ENCODE measurements around the gene EFNB2.

DNA sequence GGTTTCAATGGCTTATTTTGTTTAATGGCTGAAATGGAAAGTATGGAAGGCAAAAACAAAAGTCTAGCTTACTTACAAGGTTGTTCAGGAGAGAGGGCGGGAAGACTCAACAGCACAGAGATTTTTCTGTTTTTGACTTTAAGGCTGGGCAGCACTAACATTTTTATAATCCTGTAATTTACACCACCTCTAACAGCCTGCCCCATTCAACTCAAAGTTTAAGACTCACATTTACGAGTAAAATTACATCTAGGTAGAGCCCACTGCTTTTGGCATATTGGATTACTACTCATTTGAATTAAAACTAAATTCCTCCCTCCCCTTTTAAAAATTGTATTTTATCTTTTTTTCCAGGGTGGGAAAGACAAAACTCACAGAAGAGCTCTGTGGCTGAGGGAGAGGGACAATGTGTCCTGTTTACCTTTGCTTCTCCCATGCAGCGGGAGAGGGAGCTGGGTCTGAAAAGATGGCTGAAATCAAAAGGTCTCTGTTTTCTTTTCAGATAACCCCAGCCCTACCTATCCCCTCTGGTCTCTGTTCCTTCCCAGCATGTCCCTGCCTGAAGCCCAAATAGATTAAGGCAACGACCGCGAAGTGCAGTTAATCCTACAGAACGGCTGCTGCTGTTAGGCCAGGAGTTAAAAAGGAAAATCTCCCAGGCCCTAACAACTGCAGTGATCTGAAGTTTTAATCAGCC is 6.6 kb downstream of the EFNB2 start:
- TF ChIP-seq, protein P1, sequence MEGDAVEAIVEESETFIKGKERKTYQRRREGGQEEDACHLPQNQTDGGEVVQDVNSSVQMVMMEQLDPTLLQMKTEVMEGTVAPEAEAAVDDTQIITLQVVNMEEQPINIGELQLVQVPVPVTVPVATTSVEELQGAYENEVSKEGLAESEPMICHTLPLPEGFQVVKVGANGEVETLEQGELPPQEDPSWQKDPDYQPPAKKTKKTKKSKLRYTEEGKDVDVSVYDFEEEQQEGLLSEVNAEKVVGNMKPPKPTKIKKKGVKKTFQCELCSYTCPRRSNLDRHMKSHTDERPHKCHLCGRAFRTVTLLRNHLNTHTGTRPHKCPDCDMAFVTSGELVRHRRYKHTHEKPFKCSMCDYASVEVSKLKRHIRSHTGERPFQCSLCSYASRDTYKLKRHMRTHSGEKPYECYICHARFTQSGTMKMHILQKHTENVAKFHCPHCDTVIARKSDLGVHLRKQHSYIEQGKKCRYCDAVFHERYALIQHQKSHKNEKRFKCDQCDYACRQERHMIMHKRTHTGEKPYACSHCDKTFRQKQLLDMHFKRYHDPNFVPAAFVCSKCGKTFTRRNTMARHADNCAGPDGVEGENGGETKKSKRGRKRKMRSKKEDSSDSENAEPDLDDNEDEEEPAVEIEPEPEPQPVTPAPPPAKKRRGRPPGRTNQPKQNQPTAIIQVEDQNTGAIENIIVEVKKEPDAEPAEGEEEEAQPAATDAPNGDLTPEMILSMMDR (conservative IDR thresholded peaks at IDR 0.05) = no peak
- TF ChIP-seq EZH2 (IDR thresholded peaks at IDR 0.05; ENCODE audit: low read depth) = no peak
